WI38 (cell line): ENCODE results near the gene EFCAB7.

Experiments
- H3K4me3 ChIP-seq: 2 replicates; pipeline ENCODE4 v1.5.1; 2011; ENCODE audit warnings: low read depth, mild to moderate bottlenecking, control low read depth, low read length
- TF ChIP-seq, protein P1 (sequence below): IDR thresholded peaks from 2 replicates; pipeline ENCODE4 v1.5.1; 2012; ENCODE audit warnings: low read depth, mild to moderate bottlenecking, control low read depth, low read length

Gene EFCAB7

DNA sequence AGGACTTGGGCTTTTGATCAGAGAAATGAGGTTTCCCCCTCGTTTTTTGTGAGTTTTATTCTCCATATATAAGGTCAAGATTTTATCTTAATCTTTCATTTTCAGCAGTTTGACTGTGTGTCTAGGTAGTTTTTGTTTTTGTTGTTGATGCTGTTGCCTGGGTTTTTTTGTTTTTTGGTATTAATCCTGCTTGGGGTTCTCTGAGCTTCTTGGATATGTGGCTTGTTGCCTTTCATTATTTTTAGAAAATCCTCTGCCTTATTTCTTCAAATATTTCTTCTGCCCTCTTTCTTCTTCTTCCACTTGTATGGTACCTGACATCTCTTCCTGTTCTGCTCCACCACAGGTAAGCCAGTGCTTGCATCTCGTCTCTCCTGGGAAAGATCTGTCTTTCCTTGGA is 25.0 kb downstream of the EFCAB7 start:
- H3K4me3 ChIP-seq: no peak overlapping the region
- TF ChIP-seq, protein P1, sequence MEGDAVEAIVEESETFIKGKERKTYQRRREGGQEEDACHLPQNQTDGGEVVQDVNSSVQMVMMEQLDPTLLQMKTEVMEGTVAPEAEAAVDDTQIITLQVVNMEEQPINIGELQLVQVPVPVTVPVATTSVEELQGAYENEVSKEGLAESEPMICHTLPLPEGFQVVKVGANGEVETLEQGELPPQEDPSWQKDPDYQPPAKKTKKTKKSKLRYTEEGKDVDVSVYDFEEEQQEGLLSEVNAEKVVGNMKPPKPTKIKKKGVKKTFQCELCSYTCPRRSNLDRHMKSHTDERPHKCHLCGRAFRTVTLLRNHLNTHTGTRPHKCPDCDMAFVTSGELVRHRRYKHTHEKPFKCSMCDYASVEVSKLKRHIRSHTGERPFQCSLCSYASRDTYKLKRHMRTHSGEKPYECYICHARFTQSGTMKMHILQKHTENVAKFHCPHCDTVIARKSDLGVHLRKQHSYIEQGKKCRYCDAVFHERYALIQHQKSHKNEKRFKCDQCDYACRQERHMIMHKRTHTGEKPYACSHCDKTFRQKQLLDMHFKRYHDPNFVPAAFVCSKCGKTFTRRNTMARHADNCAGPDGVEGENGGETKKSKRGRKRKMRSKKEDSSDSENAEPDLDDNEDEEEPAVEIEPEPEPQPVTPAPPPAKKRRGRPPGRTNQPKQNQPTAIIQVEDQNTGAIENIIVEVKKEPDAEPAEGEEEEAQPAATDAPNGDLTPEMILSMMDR: no peak

DNA sequence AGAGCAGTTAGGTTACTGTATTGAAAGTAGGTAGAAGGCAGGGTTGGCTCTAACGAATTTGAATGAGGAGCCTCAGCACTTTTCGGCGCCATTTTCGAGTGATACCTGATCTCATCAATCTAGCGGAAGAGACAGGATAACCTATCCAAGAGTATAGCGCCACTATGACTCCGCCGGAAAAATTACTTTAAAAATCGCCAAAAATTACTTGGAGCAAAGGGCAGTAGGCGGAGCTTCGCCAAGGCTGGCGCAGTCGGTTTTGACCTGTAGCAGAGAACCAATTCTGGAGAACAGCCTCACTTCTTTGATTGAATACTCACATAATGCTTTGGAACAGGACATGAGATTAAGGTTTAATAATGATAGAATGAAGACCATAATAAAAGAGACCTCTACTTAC is 25.6 kb downstream of the EFCAB7 start:
- H3K4me3 ChIP-seq: no peak overlapping the region
- TF ChIP-seq, protein P1: no peak

DNA sequence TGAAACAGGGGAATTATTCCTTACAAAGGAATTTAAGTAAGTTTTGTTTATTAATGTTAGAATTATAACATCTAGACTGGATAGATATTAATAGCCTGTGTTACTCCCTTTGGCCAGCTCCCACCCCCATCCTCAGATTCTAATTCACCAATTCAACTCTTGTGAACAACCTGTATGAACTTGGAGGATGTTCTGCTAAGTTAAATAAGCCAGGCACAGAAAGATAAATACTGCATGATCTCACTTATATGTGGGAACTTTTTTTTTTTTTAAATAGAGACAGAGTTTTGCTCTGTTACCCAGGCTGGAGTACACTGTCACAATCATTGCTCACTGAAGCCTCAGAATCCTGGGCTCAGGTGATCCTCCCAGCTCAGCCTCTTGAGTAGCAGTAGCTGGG is 32.2 kb downstream of the EFCAB7 start:
- H3K4me3 ChIP-seq: no peak overlapping the region
- TF ChIP-seq, protein P1: no peak

DNA sequence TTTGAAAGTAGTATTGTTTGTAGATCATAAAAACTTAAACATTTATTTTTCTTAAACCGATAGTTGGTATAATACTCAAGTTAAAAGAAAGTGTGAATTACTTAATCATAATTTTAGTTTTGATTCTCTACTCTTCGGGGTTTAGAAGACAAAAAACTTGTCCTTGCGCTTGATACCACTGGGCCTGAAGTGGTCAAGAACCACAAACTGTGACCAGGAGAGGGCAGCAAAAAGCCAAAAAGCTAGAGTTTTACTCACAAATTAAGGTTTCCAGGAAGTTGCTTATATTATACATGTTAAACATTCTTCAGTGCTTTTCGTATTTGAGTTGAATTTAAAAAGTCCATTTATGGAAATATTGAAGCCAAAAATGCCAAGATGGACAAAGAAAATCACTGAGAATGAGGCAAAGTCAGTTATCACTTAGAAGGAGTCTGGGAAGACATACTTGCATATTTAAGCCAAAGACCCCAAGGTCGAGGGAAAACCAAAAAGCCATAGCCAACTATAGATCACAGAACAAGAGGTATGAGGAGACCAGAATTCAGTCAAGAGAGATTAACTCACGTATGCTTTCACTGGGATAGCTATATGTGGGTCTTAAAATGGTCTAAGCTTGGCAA is 34.2 kb downstream of the EFCAB7 start:
- TF ChIP-seq, protein P1: peak; percentile 61

DNA sequence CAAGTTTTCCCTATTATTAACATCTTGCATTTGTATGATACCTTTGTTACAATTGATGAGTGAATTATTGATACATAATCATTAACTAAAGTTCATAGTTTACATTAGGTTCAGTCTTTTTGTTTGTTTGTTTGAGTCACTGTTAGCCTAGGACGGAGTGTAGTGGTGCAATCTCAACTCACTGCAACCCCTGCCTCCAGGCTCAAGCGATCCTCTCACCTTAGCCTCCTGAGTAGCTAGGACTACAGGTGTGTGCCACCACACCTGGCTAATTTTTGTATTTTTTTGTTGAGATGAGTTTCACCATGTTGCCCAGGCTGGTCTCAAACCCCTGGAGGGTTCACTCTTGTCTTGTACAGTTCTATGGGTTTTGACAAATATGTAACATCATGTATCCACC is 36.0 kb downstream of the EFCAB7 start:
- TF ChIP-seq, protein P1: no peak
- H3K4me3 ChIP-seq: no peak overlapping the region

More for the DNA sequence above, 34.2 kb downstream of the EFCAB7 start:
- H3K4me3 ChIP-seq: no peak overlapping the region

DNA sequence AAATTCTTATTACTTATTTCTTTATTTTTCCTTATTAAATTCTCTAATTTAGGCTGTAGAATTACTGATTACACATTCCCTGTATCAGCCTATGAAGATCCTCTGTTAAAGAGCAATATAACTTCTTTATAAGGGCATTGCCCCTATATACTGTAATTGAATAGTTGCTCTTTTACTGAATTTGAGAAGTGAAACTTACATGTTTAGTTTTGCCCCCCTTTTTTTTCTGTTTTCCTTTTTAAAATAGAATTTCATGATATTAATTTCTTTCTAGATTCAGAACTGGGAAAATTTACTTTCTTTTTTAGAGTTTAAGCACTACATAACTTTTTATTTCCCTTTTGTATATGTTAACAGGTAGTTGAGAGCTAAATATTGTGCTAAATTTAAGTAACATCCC is 40.4 kb downstream of the EFCAB7 start:
- H3K4me3 ChIP-seq: no peak overlapping the region
- TF ChIP-seq, protein P1: no peak

DNA sequence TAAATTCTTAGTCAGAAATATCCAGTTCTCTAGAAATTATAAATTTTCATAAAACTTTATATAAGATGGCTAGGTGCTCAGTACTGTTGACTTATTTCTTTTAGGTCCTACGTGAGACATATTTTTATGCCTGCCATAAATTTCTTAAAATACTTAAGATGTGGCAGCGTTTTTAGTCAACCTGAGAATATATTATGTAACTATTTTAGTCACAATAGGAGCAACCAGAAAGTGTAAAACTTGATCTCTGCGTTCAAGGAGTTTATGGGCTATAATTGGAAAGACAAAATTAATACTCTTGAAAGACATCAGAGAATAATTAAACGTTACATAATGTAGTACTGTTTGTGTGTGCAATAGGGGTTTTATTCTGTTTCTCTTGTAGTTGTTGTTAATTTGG is 45.7 kb downstream of the EFCAB7 start:
- TF ChIP-seq, protein P1: no peak
- no peak overlapping the region for H3K4me3 ChIP-seq
